GM23338 (cell line): ENCODE measurements around the gene STARD8. TPM values are rescaled to one million over a fixed set of nuclear protein-coding genes. Genes with fewer than 3 reads are reported as not detected.

Experiments used
- ATAC-seq: fragments of 200-7000 bp; cut with Tn5 transposase; 3 replicates; pipeline ENCODE4 v1.9.1; 2020
- DNase-seq: peaks from one replicate; pipeline ENCODE4 v3.0.0-alpha.2; 2015; ENCODE audit warnings: low spot score
- H2AFZ ChIP-seq: fragments of 200-600 bp; sonication (generic); 2 replicates; pipeline ENCODE4 v1.8.0; 2016; ENCODE audit warnings: antibody characterized with exemption, mild to moderate bottlenecking, moderate library complexity
- H3F3A ChIP-seq: fragments of 200-600 bp; sonication (generic); replicated peaks from 2 replicates; pipeline ENCODE4 v1.8.0; 2017; ENCODE audit warnings: antibody characterized with exemption, mixed run types, low read depth
- H3K27ac ChIP-seq: fragments of 200-600 bp; sonication (generic); 2 replicates; pipeline ENCODE4 v1.6.1; 2016; ENCODE audit warnings: low read depth
- H3K27me3 ChIP-seq: fragments of 200-600 bp; sonication (generic); 2 replicates; pipeline ENCODE4 v1.8.0; 2016; ENCODE audit warnings: mild to moderate bottlenecking, mixed run types, moderate library complexity; ENCODE audit not compliant: insufficient read depth
- H3K36me3 ChIP-seq: fragments of 200-600 bp; sonication (generic); 2 replicates; pipeline ENCODE4 v1.8.0; 2016; ENCODE audit warnings: mild to moderate bottlenecking; ENCODE audit not compliant: insufficient read depth
- H3K4me1 ChIP-seq: fragments of 200-600 bp; sonication (generic); 2 replicates; pipeline ENCODE4 v1.8.0; 2016; ENCODE audit warnings: mild to moderate bottlenecking, moderate library complexity; ENCODE audit not compliant: insufficient read depth
- H3K4me2 ChIP-seq: fragments of 200-600 bp; sonication (generic); 2 replicates; pipeline ENCODE4 v1.7.1; 2017; ENCODE audit warnings: mixed run types
- H3K4me3 ChIP-seq: fragments of 200-600 bp; sonication (generic); 2 replicates; pipeline ENCODE4 v1.6.1; 2016; ENCODE audit warnings: mixed run types
- H3K79me2 ChIP-seq: fragments of 200-600 bp; sonication (generic); replicated peaks from 2 replicates; pipeline ENCODE4 v1.8.0; 2017; ENCODE audit warnings: mild to moderate bottlenecking; ENCODE audit not compliant: insufficient read depth
- H3K9me2 ChIP-seq: fragments of 200-600 bp; sonication (generic); 2 replicates; pipeline ENCODE4 v1.8.0; 2017; ENCODE audit not compliant: insufficient read depth
- H4K20me1 ChIP-seq: fragments of 200-600 bp; sonication (generic); replicated peaks from 2 replicates; pipeline ENCODE4 v1.8.0; 2017; ENCODE audit warnings: mild to moderate bottlenecking; ENCODE audit not compliant: insufficient read depth
- H3K27ac Mint-ChIP-seq: 2 replicates; pipeline ENCODE4 v1.8.0; 2020; ENCODE audit warnings: inconsistent platforms, mild to moderate bottlenecking, moderate library complexity, mixed read lengths
- H3K27me3 Mint-ChIP-seq: 3 replicates; pipeline ENCODE4 v1.8.0; 2022; ENCODE audit warnings: low read depth, mild to moderate bottlenecking, moderate library complexity, mixed read lengths, inconsistent platforms; ENCODE audit not compliant: insufficient read depth, poor library complexity
- H3K36me3 Mint-ChIP-seq: 3 replicates; pipeline ENCODE4 v1.8.0; 2021; ENCODE audit warnings: low read depth, mild to moderate bottlenecking, inconsistent platforms, moderate library complexity, mixed read lengths
- H3K4me1 Mint-ChIP-seq: 3 replicates; pipeline ENCODE4 v1.8.0; 2020; ENCODE audit warnings: mild to moderate bottlenecking, inconsistent platforms, mixed read lengths
- H3K4me3 Mint-ChIP-seq: 3 replicates; pipeline ENCODE4 v1.8.0; 2021; ENCODE audit warnings: moderate library complexity, mild to moderate bottlenecking, inconsistent platforms, mixed read lengths
- H3K9me3 Mint-ChIP-seq: 3 replicates; pipeline ENCODE4 v1.8.0; 2020; ENCODE audit warnings: moderate library complexity, mild to moderate bottlenecking, inconsistent platforms, mixed read lengths
- CREB1 ChIP-seq: fragments of 250-450 bp; sonication (Bioruptor Pico); IDR thresholded peaks from 2 replicates; pipeline ENCODE4 v1.5.0; 2020; ENCODE audit warnings: low read depth, mild to moderate bottlenecking, moderate library complexity
- ETS1 ChIP-seq: IDR thresholded peaks from 2 replicates; pipeline ENCODE4 v1.6.1; 2016; ENCODE audit warnings: antibody characterized with exemption
- EZH2phosphoT487 ChIP-seq: fragments of 200-600 bp; sonication (generic); IDR thresholded peaks from one replicate; pipeline ENCODE4 v1.8.1; 2018; ENCODE audit warnings: antibody characterized with exemption; ENCODE audit not compliant: unreplicated experiment
- NANOG ChIP-seq: IDR thresholded peaks from 2 replicates; pipeline ENCODE4 v1.6.1; 2016; ENCODE audit warnings: antibody characterized with exemption, borderline replicate concordance
- ZNF114 ChIP-seq: fragments of 250-450 bp; sonication (Bioruptor Pico); IDR thresholded peaks from 2 replicates; pipeline ENCODE4 v1.5.0; 2020; ENCODE audit warnings: mild to moderate bottlenecking, moderate library complexity
- ZNF462 ChIP-seq: fragments of 250-450 bp; sonication (Bioruptor Pico); IDR thresholded peaks from 2 replicates; pipeline ENCODE4 v1.5.0; 2020; ENCODE audit warnings: mild to moderate bottlenecking, moderate library complexity
- polyA plus RNA-seq: library from polyadenylated mRNA; unstranded; fragments of >200 nt; fragmentation: Nextera tagmentation; extraction: Ambion mirVana; gene quantifications from 2 replicates; pipeline ENCODE4 v1.2.1, GENCODE V29; 2016
- total RNA-seq: library from RNA; depleted of rRNA; stranded (reverse); fragments of >200 nt; shearing (Covaris generic); gene quantifications from 2 replicates; pipeline ENCODE4 v1.2.3, GENCODE V29; 2014
- TF ChIP-seq, protein P1 (sequence below), 2 experiments: fragments of 200-600 bp in 1 of 2; sonication (generic) in 1 of 2; conservative IDR thresholded peaks; 2 replicates each; pipeline versions ENCODE4 v1.5.1 to v1.6.1; 2016 to 2017; ENCODE audit warnings: antibody characterized with exemption in 2 of 2, low read depth in 2 of 2, mild to moderate bottlenecking in 2 of 2, moderate library complexity in 1 of 2

Gene STARD8
- total and polyA plus RNA-seq, 2 experiments from 2014 or later: 0.74 to 5.6 TPM

DNA sequence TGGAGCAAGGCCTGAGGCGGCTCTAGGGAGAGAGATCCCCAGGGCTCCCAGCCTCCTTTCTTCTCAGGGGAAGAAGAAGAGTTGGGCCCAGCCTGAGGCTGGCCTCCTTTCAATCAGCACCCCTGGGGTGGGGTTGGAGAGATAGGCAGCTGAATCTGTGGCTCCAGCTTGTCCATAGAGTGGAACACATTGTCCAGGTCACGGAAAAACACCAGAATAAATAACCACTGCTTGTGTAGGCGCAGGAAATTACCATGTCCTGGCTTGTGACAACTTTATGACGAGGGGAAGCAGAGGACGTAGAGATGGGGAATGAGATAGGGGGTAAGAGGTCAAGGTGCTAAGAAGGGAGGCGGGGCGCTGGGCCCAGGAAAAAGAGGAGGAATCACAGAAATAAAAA is 100.6 kb downstream of the STARD8 start:
- no peak overlapping the region for H3K27ac ChIP-seq
- TF ChIP-seq, protein P1, sequence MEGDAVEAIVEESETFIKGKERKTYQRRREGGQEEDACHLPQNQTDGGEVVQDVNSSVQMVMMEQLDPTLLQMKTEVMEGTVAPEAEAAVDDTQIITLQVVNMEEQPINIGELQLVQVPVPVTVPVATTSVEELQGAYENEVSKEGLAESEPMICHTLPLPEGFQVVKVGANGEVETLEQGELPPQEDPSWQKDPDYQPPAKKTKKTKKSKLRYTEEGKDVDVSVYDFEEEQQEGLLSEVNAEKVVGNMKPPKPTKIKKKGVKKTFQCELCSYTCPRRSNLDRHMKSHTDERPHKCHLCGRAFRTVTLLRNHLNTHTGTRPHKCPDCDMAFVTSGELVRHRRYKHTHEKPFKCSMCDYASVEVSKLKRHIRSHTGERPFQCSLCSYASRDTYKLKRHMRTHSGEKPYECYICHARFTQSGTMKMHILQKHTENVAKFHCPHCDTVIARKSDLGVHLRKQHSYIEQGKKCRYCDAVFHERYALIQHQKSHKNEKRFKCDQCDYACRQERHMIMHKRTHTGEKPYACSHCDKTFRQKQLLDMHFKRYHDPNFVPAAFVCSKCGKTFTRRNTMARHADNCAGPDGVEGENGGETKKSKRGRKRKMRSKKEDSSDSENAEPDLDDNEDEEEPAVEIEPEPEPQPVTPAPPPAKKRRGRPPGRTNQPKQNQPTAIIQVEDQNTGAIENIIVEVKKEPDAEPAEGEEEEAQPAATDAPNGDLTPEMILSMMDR (conservative IDR thresholded peaks at IDR 0.05; ENCODE audit: low read depth in 2 of 2): no peak
- TF ChIP-seq ZNF462 (CRISPR knock-in tag): no peak
- TF ChIP-seq EZH2phosphoT487: no peak
- TF ChIP-seq ZNF114: no peak
- TF ChIP-seq NANOG: no peak
- no peak for TF ChIP-seq ETS1
- TF ChIP-seq CREB1 (CRISPR knock-in tag): no peak
- Mint-ChIP-seq H3K27ac (no peak overlapping the region), H3K36me3 (no peaks in the 10 kb centered on the region), H3K27me3 (peaks cover 6% of the 10 kb centered on the region), H3K4me3 (no peak overlapping the region), H3K4me1 (no peaks in the 10 kb centered on the region; the same call in 2 of the 3 replicates), H3K9me3 (peaks cover 3% of the 10 kb centered on the region; the same call in 2 of the 3 replicates)
- H3K9me2 ChIP-seq: no peaks in the 10 kb centered on the region
- H3K79me2 ChIP-seq: no peaks in the 10 kb centered on the region
- no peaks in the 10 kb centered on the region for H3K36me3 ChIP-seq
- no peak for ATAC-seq
- no peak for DNase-seq
- H3F3A ChIP-seq: no peaks in the 10 kb centered on the region
- H4K20me1 ChIP-seq: no peaks in the 10 kb centered on the region
- H3K4me2 ChIP-seq: no peak overlapping the region
- H2AFZ ChIP-seq: no peak overlapping the region
- no peaks in the 10 kb centered on the region for H3K27me3 ChIP-seq
- no peaks in the 10 kb centered on the region for H3K4me1 ChIP-seq
- H3K4me3 ChIP-seq: no peak overlapping the region
